Esophagus mucosa (tissue), 1 donor: ENCODE data around the gene PPP2R2D. TPM values are rescaled to one million over a fixed set of nuclear protein-coding genes. Genes with fewer than 3 reads are reported as not detected.

ENCODE experiments used
- ATAC-seq: fragments of 200-7000 bp; cut with Tn5 transposase; one replicate; pipeline ENCODE4 v1.9.1; 2020
- total RNA-seq: library from RNA; stranded (reverse); gene quantifications from one replicate; pipeline ENCODE4 v1.2.4, GENCODE V29; 2023
- donor health status: DM: yes; HTN: yes; CAD: no.

PPP2R2D gene
- total RNA-seq, 1 donor from 2014 or later: 14.1 TPM

GRCh38 chr10:131929122-131929845 lies 28.5 kb downstream of the PPP2R2D start:
- no peak for ATAC-seq

- no peak for ATAC-seq
Measured at GRCh38 chr10:131930150-131930549, 29.3 kb downstream of the PPP2R2D start.

GRCh38 chr10:131930586-131931330 lies 29.9 kb downstream of the PPP2R2D start:
- ATAC-seq: no peak

GRCh38 chr10:131931981-131932380 lies 31.2 kb downstream of the PPP2R2D start:
- no peak for ATAC-seq

- no peak for ATAC-seq
Measured at GRCh38 chr10:131933016-131933695, 32.3 kb downstream of the PPP2R2D start.

GRCh38 chr10:131933696-131934086 lies 32.9 kb downstream of the PPP2R2D start:
- ATAC-seq: no peak

GRCh38 chr10:131934769-131935168 lies 34.0 kb downstream of the PPP2R2D start:
- no peak for ATAC-seq

GRCh38 chr10:131935260-131935659 lies 34.5 kb downstream of the PPP2R2D start:
- ATAC-seq: no peak

- ATAC-seq: no peak
Measured at GRCh38 chr10:131936294-131936693, 35.5 kb downstream of the PPP2R2D start.

GRCh38 chr10:131936736-131937135 lies 35.9 kb downstream of the PPP2R2D start:
- ATAC-seq: no peak

GRCh38 chr10:131937836-131938235 lies 37.0 kb downstream of the PPP2R2D start:
- ATAC-seq: no peak

- no peak for ATAC-seq
Measured at GRCh38 chr10:131938681-131939080, 37.9 kb downstream of the PPP2R2D start.

- ATAC-seq: no peak
Measured at GRCh38 chr10:131942455-131942854, 41.6 kb downstream of the PPP2R2D start.

GRCh38 chr10:131943021-131943814 lies 42.4 kb downstream of the PPP2R2D start:
- ATAC-seq: peak; percentile 51

- ATAC-seq: no peak
Measured at GRCh38 chr10:131944412-131944811, 43.6 kb downstream of the PPP2R2D start.

GRCh38 chr10:131944976-131945695 lies 44.3 kb downstream of the PPP2R2D start:
- no peak for ATAC-seq

- no peak for ATAC-seq
Measured at GRCh38 chr10:131946321-131946751, 45.5 kb downstream of the PPP2R2D start.

GRCh38 chr10:131946880-131947279 lies 46.1 kb downstream of the PPP2R2D start:
- no peak for ATAC-seq

- ATAC-seq: peak; percentile 53
Measured at GRCh38 chr10:131947631-131948347, 47.0 kb downstream of the PPP2R2D start.

GRCh38 chr10:131948501-131948900 lies 47.7 kb downstream of the PPP2R2D start:
- no peak for ATAC-seq
